K562 (cell line): ENCODE data around the gene NARF.

Source experiments
- CBX2 ChIP-seq: fragments of 200-600 bp; sonication (generic); IDR thresholded peaks from one replicate; pipeline ENCODE4 v1.6.1; 2012; ENCODE audit warnings: mild to moderate bottlenecking, low read length, inconsistent platforms; ENCODE audit not compliant: insufficient read depth, poor library complexity, severe bottlenecking
- EP300 ChIP-seq: IDR thresholded peaks from 2 replicates; pipeline ENCODE4 v1.6.1; 2012; ENCODE audit warnings: low read length, improper control_type of control experiment
- KAT7 ChIP-seq: sonication (generic); formaldehyde crosslinking; IDR thresholded peaks from 2 replicates; pipeline ENCODE4 v1.8.0; 2022; ENCODE audit warnings: missing genetic modification reagents, mild to moderate bottlenecking, borderline replicate concordance
- NR2C2 ChIP-seq, 2 experiments: fragments of 200-800 bp in 1 of 2; sonication (Bioruptor generic) in 1 of 2; sonication (generic) in 1 of 2; formaldehyde crosslinking in 1 of 2; IDR thresholded peaks; 2 replicates each; pipeline versions ENCODE4 v1.6.1 to v1.8.0; 2016 to 2022; ENCODE audit warnings: mild to moderate bottlenecking in 1 of 2, missing compliant biosample characterization in 1 of 2, missing genetic modification characterization in 1 of 2, missing genetic modification reagents in 1 of 2
- POLR2A ChIP-seq: fragments of 450-650 bp; conservative IDR thresholded peaks from 2 replicates; pipeline ENCODE4 v1.6.1; 2016
- SIN3A ChIP-seq, 2 experiments: fragments of 150-350 bp in 1 of 2; IDR thresholded peaks; 2 replicates each; pipeline ENCODE4 v1.6.1; 2011 to 2016; ENCODE audit warnings: borderline replicate concordance in 2 of 2, low read depth in 2 of 2, low read length in 2 of 2, mild to moderate bottlenecking in 2 of 2, moderate library complexity in 2 of 2; ENCODE audit not compliant: control insufficient read depth in 1 of 2
- SNRNP70 ChIP-seq: fragments of 200-400 bp; formaldehyde crosslinking; optimal IDR thresholded peaks from 2 replicates; pipeline ENCODE3; 2017; ENCODE audit warnings: low read depth, low read length
- SP2 ChIP-seq: IDR thresholded peaks from 2 replicates; pipeline ENCODE4 v1.6.1; 2011; ENCODE audit warnings: mild to moderate bottlenecking, low read depth, low read length, moderate library complexity; ENCODE audit not compliant: poor library complexity, severe bottlenecking; ENCODE audit errors: extremely low read depth
- TF ChIP-seq, protein P1 (sequence below): fragments of 250-450 bp; sonication (Bioruptor Pico); IDR thresholded peaks from 2 replicates; pipeline ENCODE4 v1.8.0; 2021; ENCODE audit warnings: moderate library complexity, mild to moderate bottlenecking, inconsistent platforms
- TF ChIP-seq, protein P2 (sequence below): conservative IDR thresholded peaks from 2 replicates; pipeline ENCODE4 v1.6.1; 2011; ENCODE audit warnings: low read depth, mild to moderate bottlenecking, low read length; ENCODE audit not compliant: control insufficient read depth
- TF ChIP-seq, protein P3 (sequence below): sonication (generic); formaldehyde crosslinking; IDR thresholded peaks from 2 replicates; pipeline ENCODE4 v1.8.1; 2022; ENCODE audit warnings: missing genetic modification reagents
- TF ChIP-seq, protein P4 (sequence below): fragments of 250-450 bp; sonication (Bioruptor Pico); IDR thresholded peaks from 2 replicates; pipeline ENCODE4 v1.5.1; 2021; ENCODE audit warnings: mild to moderate bottlenecking

DNA sequence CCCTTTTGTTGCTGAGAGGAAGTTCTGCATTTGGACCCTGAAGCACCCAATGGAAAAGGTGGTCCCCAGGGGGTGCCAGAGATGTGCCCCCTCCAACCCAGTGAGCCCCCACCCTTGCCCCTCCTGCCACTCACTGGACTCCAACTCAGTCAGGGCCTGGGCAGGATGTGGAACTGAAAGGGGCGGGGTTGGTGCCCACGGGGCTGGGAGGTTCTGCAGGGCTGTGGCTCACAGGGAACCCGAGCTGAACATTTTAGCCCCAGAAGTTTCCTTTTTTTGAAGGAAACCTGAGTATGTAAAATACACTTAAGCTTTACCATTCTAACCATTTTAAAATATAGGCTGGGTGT is 24.4 kb upstream of the NARF start:
- no peak for TF ChIP-seq CBX2
- no peak for TF ChIP-seq SIN3A (IDR thresholded peaks at IDR 0.05; ENCODE audit: borderline replicate concordance in 2 of 2, control insufficient read depth in 1 of 2, low read depth in 2 of 2, low read length in 2 of 2)
- TF ChIP-seq, protein P1, sequence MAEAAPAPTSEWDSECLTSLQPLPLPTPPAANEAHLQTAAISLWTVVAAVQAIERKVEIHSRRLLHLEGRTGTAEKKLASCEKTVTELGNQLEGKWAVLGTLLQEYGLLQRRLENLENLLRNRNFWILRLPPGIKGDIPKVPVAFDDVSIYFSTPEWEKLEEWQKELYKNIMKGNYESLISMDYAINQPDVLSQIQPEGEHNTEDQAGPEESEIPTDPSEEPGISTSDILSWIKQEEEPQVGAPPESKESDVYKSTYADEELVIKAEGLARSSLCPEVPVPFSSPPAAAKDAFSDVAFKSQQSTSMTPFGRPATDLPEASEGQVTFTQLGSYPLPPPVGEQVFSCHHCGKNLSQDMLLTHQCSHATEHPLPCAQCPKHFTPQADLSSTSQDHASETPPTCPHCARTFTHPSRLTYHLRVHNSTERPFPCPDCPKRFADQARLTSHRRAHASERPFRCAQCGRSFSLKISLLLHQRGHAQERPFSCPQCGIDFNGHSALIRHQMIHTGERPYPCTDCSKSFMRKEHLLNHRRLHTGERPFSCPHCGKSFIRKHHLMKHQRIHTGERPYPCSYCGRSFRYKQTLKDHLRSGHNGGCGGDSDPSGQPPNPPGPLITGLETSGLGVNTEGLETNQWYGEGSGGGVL (CRISPR knock-in tag) = no peak
- no peak for TF ChIP-seq NR2C2 (CRISPR knock-in tag; IDR thresholded peaks at IDR 0.05)
- no peak for TF ChIP-seq NR2C2 (tag; IDR thresholded peaks at IDR 0.05)
- TF ChIP-seq SP2 = no peak
- no peak for TF ChIP-seq EP300
- TF ChIP-seq, protein P2, sequence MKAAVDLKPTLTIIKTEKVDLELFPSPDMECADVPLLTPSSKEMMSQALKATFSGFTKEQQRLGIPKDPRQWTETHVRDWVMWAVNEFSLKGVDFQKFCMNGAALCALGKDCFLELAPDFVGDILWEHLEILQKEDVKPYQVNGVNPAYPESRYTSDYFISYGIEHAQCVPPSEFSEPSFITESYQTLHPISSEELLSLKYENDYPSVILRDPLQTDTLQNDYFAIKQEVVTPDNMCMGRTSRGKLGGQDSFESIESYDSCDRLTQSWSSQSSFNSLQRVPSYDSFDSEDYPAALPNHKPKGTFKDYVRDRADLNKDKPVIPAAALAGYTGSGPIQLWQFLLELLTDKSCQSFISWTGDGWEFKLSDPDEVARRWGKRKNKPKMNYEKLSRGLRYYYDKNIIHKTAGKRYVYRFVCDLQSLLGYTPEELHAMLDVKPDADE = no peak
- TF ChIP-seq SNRNP70 = no peak
- TF ChIP-seq, protein P3, sequence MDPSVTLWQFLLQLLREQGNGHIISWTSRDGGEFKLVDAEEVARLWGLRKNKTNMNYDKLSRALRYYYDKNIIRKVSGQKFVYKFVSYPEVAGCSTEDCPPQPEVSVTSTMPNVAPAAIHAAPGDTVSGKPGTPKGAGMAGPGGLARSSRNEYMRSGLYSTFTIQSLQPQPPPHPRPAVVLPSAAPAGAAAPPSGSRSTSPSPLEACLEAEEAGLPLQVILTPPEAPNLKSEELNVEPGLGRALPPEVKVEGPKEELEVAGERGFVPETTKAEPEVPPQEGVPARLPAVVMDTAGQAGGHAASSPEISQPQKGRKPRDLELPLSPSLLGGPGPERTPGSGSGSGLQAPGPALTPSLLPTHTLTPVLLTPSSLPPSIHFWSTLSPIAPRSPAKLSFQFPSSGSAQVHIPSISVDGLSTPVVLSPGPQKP = no peak
- TF ChIP-seq KAT7 (CRISPR knock-in tag) = no peak
- TF ChIP-seq POLR2A = no peak
- TF ChIP-seq, protein P4, sequence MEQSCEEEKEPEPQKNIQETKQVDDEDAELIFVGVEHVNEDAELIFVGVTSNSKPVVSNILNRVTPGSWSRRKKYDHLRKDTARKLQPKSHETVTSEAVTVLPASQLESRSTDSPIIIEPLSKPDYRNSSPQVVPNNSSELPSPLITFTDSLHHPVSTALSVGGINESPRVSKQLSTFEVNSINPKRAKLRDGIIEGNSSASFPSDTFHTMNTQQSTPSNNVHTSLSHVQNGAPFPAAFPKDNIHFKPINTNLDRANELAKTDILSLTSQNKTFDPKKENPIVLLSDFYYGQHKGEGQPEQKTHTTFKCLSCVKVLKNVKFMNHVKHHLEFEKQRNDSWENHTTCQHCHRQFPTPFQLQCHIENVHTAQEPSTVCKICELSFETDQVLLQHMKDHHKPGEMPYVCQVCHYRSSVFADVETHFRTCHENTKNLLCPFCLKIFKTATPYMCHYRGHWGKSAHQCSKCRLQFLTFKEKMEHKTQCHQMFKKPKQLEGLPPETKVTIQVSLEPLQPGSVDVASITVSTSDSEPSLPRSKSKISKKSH (CRISPR knock-in tag) = no peak
